Activated T-cell treated with anti-CD3 and anti-CD28 coated beads for 48 hours (primary cell): ENCODE results near the gene CDC37.
"Not testable (repeated sequence)": the region's sequence is repeated elsewhere in the genome, so short reads cannot be mapped to it uniquely, and the experiment has no call there.

Experiments
- DNase-seq: peaks from one replicate; pipeline ENCODE4 v3.0.0-alpha.2; 2020; ENCODE audit warnings: low read depth

The CDC37 gene

GRCh38 chr19:10395003-10395402 lies 8.3 kb downstream of the CDC37 start:
- no peak for DNase-seq

DNA sequence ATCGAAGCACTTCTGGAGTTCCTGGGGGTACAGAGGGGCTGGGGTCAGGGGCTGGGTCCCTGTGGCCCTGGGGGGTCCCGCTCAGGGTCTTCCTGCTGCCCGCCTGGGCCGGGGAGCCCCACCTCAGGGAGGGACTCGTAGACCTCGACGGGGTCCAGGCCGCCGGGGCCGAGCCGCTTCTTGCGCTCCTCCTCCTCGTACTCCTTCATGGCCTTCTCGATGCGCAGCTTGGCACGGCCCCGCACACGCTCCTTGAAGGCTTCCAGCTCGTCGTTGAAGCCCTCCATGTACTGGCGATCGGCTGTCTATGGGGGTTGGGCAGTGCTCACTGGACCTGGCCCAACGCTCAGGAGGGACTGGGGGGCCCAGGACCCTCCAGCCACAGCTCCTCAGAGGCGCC lies 10.2 kb downstream of the CDC37 start:
- no peak for DNase-seq

DNA sequence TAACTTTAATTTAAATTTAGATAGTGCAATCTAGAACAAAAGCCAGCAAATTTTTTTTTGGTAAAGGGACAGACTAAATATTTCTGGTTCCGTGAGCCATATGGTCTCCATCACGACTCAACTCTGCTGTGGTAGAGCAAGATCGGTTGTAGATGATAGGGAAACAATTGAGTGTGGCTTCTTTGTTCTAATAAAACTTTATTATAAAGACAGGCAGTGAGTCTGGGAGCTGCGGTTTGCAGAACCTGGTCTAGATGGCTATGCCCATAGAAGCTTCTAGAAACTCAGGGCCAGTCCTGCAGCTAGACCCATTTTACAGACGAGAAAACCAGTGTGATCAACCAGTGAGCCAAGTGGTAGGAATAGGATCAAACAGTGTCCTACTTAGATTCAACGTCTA lies 11.2 kb downstream of the CDC37 start:
- DNase-seq: no peak

DNA sequence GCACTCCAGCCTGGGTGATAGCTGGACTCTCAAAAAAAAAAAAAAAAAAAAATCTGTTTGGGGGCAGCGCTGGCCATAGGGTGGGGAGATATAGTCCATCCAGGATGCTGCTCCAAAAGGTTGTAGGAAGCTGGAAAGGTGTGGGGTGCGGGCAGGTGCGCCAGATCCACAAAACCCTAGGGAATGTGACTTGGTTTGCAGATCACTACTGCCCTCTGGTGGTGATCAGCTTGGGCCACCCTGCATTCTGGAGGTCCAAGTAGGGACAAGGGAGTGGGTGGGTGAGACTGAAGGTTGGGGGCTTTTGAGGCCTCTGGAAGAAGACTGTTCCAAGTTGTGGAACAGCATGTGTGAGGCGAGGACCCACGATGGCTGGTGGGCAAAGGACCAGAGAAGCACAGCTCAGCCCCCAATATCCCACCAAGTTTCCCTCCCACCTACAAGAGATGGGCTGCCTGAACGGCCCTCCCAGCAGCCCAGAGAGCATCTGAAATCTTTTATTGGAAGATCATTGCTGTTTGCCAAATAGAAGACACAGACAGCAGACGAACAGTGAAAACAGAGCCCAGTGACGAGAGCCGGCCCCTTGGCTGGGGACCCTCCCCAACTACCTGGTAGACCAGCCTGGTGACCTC lies 12.6 kb downstream of the CDC37 start:
- peak; percentile 45 for DNase-seq

- no peak for DNase-seq
Measured at GRCh38 chr19:10389863-10390262, 13.5 kb downstream of the CDC37 start.

DNA sequence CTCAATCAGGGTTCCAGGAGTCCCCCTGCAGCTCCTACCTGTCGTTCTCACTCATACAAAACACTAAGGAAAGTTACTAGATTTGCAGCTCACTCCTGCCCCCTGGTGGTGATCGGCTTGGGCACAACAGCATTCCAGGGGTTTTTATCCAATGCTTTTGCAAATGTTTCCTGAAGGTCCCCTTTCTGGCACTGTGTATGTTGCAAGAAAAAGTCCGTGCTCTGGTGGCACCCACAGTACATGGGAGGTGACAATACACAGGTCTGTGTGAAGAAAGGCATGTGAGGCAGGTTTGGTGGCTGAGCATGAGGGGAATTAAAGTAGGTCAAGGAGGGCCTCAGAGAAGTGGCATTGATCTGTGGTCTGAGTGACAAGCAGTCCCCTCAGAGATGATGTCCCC lies 14.4 kb downstream of the CDC37 start:
- DNase-seq: peak; percentile 66

DNA sequence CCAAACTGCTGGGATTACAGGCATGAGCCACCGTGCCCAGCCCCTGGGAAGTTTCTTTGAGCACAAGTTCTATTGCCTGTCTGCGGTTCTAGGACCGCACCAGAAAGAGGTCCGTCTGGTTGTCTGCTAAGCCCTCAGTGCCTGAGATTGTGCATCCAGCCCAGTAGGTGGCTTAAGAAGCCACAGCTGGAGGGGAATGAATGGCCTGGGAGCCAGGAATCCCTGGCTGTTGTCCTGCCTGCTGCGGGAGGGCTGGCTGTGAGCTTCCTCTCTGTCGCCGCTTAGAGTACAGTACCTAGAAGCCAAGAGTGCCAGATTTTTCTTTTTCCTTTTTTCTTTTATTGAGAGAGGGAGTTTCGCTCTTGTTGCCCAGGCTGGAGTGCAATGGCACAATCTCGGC lies 18.8 kb downstream of the CDC37 start:
- no peak for DNase-seq

GRCh38 chr19:10383223-10383499 lies 20.2 kb downstream of the CDC37 start:
- DNase-seq: not testable (repeated sequence)

DNA sequence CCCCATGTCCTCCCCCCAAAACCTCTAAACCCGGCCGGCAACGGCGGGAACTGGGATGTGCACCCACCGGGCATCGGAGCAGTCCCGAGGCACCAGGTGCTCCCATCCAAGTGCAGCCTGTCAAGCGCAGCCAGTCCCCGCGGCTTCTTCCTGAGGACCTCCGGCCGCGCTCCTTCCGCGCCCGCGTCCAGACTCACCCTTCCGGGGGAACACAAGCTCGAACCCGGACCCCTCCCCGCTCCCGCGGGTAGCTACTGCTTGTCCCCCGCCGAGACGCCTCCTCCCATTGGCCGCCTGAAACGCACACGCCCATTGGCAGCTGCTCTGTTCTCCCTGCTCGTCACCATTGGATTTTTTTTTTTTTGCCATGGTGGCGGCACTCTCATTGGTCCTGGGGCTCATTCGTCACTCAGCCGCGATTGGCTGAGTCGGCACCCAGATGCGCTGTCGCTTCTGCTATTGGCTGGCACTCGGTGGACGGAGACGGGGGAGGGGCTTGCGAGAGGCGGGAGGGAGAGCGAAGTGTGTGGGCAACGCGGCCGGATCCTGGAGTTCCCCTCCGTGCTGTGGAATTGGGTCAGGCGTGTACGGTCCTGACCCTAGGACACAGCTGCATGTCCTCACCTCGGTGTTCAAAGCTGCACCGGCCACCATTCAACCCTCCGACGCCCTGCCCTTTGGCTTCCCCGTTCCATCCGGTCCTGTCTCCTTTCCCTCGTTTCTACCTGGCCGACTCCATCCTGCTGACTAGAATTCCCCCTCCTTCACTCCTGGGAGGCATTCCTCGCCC lies 22.8 kb downstream of the CDC37 start, which contains the start of gene TYK2:
Gene TYK2 (minus strand): TSS at position 260 of the 790 bp plus-strand sequence. CDS start 2,166 bp downstream, outside the sequence.
- DNase-seq: peak; percentile 96

DNA sequence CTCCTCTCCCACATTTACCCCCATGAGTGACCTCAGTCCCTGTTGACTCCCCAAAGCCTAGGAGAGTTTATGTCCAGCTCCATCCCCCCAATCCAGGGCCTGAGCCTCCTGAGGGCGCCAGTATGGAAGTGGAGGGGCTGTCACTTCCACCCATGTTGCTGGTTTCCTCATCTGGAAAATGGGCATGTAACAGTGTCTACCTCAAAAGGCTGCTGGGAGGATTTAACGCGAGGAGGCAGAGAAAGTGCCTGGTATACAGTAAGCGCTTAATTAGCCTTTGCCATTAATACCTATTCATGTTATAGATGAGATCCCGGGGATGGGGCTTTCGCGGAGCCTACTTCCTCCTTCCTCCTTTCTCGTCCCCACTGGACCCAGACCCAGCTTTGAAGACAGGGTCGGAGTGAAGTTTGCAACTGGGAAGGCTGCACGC lies 23.4 kb downstream of the CDC37 start:
- DNase-seq: no peak

DNA sequence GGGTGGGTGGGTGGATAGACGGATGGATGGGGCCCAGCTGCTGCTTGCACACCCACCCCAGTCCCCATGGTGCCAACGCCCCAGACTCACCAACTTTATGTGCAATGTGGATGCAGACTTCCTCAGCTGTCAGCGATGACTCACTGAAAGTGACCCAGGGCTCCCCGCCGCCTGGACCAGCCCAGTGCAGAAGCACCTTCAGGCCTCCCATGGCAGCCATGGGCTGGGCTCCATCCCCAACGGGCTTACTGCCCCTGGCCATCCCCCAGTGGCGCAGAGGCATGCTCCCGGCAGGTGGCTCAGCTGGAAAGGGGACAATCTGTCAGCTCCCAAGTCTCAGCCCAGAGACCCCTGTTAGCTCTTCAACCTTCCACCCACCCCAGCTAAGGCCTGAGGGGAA lies 25.2 kb downstream of the CDC37 start:
- DNase-seq: no peak

GRCh38 chr19:10377140-10377640 lies 26.2 kb downstream of the CDC37 start:
- DNase-seq: not testable (repeated sequence)

DNA sequence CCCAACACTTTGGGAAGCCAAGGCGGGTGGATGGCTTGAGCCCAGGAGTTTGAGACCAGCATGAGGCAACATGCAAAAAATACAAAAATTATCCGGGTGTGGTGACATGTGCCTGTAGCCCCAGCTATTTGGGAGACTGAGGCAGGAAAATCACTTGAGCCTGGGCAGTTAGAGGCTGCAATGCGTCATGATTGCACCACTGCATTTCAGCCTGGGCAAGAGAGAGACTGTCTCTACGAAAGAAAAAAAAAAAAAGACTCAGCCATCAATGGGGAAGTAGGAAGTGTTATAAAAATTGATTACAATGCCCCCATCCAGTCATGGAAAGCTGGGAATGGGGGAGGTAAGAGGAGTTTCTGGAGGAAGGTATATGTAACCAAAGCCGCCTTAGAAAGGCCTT lies 28.4 kb downstream of the CDC37 start:
- no peak for DNase-seq

DNA sequence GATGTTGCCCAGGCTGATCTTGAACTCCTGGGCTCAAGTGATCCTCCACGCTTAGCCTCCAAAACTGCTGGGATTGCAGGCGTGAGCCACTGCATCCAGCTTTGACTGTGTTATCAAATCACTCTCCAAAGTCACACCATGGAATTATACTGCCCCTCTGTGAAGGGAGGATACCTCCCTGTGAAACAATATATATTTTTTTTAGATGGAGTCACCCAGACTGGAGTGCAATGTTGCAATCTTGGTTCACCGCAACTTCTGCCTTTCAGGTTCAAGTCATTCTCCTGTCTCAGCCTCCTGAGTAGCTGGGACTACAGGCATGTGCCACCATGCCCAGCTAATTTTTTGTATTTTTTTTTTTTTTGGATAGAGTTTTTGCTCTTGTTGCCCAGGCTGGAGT lies 30.7 kb downstream of the CDC37 start:
- DNase-seq: no peak

DNA sequence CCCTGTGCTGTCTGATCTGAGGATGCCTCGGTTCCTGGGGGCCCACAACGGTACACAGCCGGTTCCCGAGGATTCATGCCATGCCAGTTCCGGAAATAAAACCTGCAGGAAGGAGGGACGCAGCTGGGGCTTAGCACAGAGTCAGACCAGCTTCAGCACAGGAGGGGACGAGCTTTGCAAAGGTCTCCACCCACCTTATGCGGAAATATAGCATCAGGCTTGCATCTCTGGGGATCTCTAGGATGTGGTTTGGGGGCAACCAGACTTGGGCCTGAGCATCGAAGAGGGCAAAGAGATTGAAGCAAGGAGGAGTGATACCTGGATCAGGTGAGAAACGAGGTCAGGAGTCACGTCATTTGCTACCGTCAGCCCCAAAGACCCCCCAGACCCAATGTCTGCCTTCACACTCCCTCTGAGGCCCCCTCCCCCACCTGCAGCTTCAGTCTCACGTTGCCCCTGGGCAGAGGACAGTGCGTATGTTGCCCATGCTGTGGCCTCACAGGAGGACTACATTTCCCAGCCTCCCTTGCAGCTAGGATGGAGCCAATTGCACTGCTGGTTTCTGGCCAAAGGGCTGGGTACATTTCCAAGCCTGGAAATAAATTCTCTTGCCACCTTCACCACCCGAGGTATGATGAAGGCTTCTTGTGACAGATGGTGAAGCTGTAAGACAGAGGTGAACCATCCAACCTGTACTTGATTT lies 35.1 kb downstream of the CDC37 start:
- DNase-seq: no peak

DNA sequence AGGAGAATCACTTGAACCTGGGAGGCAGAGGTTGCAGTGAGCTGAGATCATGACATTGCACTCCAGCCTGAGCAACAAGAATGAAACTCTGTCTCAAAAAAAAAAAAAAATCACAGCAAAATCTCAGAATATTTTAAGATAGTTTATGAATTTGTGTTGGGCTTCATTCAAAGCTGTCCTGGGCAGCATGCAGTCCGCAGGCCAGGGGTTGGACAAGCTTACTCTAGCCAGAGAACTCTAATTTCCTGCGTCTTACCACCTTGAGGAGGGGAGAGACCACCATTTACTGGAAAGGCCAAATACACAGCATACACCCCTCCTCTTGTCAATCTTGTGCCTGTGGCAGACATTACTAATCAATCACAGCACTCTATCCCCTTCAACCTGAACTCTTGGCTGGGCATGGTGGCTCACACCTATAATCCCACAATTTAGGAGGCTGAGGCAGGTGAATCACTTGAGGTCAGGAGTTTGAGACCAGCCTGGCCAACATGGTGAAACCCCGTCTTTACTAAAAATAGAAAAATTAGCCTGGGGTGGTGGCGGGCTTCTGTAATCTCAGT lies 36.3 kb downstream of the CDC37 start:
- DNase-seq: not testable (repeated sequence)

DNA sequence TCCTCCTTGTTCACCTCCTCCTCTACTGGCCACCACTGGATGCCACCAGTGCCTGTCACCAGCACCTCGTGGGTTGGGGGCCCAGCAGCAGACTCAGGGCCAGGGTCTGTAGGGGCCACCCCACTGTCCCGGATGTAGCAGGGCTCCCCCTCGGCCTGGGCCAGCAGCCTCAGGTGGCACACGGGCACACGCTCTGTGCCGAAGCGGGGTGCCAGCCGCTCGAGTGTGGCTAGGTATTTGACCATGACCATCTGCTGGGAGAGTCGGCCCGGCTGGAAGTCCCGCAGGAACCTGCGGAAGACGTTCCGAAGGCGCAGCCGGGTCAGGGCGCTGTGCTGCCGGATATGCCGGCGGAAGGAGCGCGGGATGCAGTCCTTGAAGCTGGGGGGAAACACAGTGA lies 37.8 kb downstream of the CDC37 start:
- no peak for DNase-seq

DNA sequence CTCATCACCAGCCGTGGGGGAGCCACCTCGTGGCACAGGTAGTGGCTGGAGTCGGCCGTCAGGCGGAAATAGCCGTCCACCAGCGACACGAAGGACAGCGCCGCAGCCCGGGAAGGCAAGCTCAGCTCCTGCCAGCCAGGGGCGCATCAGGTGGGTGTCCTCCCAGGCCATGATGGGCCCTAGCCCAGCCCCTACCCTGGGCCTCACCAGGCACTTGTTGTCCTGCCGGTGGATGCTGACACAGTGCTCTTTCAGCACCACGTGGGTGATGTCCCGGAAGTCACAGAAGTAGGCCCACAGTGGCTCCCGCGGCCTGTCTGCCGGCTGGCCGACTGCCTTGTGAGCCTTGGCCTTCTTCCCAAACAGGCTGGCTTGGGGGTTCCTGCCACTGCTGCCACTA lies 38.7 kb downstream of the CDC37 start:
- DNase-seq: no peak

DNA sequence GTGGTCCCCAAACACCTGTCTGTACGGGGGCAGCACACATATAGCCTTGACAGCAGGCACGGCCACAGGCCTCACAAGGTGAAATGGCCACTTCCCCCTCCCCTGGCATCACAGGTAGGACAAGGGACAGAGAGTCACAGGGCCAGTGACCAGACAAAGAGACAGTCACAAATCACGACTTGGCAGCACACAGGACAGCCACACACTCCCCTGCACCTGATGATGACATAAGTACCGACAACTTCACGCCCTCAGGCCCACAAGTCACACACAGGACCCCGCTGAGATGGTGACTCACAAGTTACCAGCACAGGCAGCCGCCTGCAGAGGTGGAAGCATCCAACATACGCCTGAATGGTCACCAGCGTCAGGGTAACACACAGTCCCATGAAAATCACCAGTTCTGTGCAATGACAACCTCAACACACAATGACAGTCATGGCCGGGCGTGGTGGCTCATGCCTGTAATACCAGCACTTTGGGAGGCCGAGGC lies 39.5 kb downstream of the CDC37 start:
- DNase-seq: no peak

- DNase-seq: no peak
Measured at GRCh38 chr19:10362259-10362658, 41.1 kb downstream of the CDC37 start.

- DNase-seq: no peak
Measured at GRCh38 chr19:10361569-10362011, 41.8 kb downstream of the CDC37 start.

DNA sequence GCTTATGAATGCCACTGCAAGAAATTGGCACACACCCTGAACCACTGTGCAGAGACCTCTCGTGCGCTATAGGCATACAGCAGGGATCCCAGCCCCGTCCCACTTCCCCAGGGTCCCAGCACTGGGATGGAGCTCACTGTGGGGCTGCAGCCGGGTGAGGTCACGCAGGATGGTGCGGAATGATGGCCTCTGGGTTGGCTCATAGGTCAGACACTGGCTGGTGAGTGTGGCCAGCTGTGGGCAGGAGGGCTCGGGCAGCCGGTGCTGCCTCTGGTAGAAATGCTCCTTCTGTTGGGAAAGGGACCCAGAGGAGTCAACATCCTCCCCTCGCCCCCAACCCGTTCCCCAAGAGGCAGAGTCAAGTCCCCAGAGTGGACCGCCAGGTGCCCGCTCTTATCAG lies 46.9 kb downstream of the CDC37 start:
- no peak for DNase-seq
